Measurements from ENCODE around the gene TCP1. TPM values are rescaled to one million over a fixed set of nuclear protein-coding genes. Genes with fewer than 3 reads are reported as not detected.

Gene TCP1
- total and polyA plus RNA-seq, 2 of the 13 experiments (the other 11 are each of a cell fraction or from before 2014, with no cell fraction given) = 116 to 553 TPM

GRCh38 chr6:159761873-159762680, 27.3 kb downstream of the TCP1 start, which contains the start of gene ACAT2 (continued):
- TF ChIP-seq ZNF496 (CRISPR knock-in tag; IDR thresholded peaks at IDR 0.05; ENCODE audit: insufficient replicate concordance) (no peak), ELF1 (CRISPR knock-in tag; IDR thresholded peaks at IDR 0.05) (peak; percentile 47), NR1H2 (CRISPR knock-in tag; IDR thresholded peaks at IDR 0.05; ENCODE audit: borderline replicate concordance, low read depth) (no peak), ZSCAN20 (CRISPR knock-in tag; IDR thresholded peaks at IDR 0.05; ENCODE audit: borderline replicate concordance) (peak; percentile 91; the same call in 1 of the 2 replicates), PHF21A (CRISPR knock-in tag; IDR thresholded peaks at IDR 0.05) (peak; percentile 95), RAD51 (IDR thresholded peaks at IDR 0.05; ENCODE audit: borderline replicate concordance) (no peak), KAT2B (IDR thresholded peaks at IDR 0.05; ENCODE audit: borderline replicate concordance, low read depth, low read length) (no peak), TARDBP (CRISPR knock-in tag; IDR thresholded peaks at IDR 0.05) (peak; percentile 62), ZNF75D (CRISPR knock-in tag; IDR thresholded peaks at IDR 0.05; ENCODE audit: borderline replicate concordance) (no peak), ZNF609 (CRISPR knock-in tag; IDR thresholded peaks at IDR 0.05; ENCODE audit: borderline replicate concordance) (peak; percentile 60), SAP130 (CRISPR knock-in tag; IDR thresholded peaks at IDR 0.05; ENCODE audit: low read depth) (peak; percentile 96), HNF4A (CRISPR knock-in tag; IDR thresholded peaks at IDR 0.05) (peak; percentile 20; the same call in 1 of the 2 replicates), ZNF513 (CRISPR knock-in tag; conservative IDR thresholded peaks at IDR 0.05) (peak; percentile 92; the same call in 1 of the 2 replicates), ZNF546 (CRISPR knock-in tag; conservative IDR thresholded peaks at IDR 0.05) (no peak; the same call in 1 of the 2 replicates), LCORL (IDR thresholded peaks at IDR 0.05) (no peak), LCORL (CRISPR knock-in tag; IDR thresholded peaks at IDR 0.05) (peak; percentile 70; the same call in 1 of the 2 replicates), BRCA1 (CRISPR knock-in tag; IDR thresholded peaks at IDR 0.05) (peak; percentile 82), SMAD1 (CRISPR knock-in tag; IDR thresholded peaks at IDR 0.05; ENCODE audit: borderline replicate concordance, low read depth) (no peak; the same call in 1 of the 2 replicates), ZNF678 (CRISPR knock-in tag; IDR thresholded peaks at IDR 0.05) (no peak; the same call in 1 of the 2 replicates), THAP8 (CRISPR knock-in tag; IDR thresholded peaks at IDR 0.05; ENCODE audit: borderline replicate concordance) (peak; percentile 40; the same call in 1 of the 2 replicates), ZNF530 (CRISPR knock-in tag; IDR thresholded peaks at IDR 0.05; ENCODE audit: low read depth) (no peak)
- TF ChIP-seq, protein P1, sequence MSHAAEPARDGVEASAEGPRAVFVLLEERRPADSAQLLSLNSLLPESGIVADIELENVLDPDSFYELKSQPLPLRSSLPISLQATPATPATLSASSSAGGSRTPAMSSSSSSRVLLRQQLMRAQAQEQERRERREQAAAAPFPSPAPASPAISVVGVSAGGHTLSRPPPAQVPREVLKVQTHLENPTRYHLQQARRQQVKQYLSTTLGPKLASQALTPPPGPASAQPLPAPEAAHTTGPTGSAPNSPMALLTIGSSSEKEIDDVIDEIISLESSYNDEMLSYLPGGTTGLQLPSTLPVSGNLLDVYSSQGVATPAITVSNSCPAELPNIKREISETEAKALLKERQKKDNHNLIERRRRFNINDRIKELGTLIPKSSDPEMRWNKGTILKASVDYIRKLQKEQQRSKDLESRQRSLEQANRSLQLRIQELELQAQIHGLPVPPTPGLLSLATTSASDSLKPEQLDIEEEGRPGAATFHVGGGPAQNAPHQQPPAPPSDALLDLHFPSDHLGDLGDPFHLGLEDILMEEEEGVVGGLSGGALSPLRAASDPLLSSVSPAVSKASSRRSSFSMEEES (CRISPR knock-in tag; IDR thresholded peaks at IDR 0.05) = no peak

Data from HepG2 (cell line).